ENCODE results near the gene PRR11. TPM values are rescaled to one million over a fixed set of nuclear protein-coding genes. Genes with fewer than 3 reads are reported as not detected.
A peak's percentile ranks its signal among the peaks of the same experiment; 100 is the strongest.

Gene PRR11
- total and polyA plus RNA-seq, 9 donors: 4.2 to 20.5 (median 14.2) TPM

DNA sequence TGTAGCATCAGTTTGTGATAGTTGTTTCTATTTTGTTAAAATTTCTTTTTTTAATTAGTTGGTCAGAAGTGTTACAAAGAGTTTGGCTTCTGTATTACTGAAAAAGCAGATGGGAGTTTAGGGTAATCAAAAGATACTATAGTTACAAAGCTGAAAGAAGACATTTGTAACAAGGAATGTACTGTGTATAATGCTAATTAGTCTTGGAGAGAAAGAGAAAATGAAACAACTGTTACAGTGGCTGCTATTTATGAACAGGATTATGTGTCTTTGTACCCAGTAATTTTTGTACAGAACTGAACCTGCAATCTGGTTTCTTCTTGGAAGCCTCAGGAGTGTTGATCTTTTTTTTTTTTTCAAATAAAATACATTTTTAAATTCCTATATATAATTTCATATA is 79.1 kb downstream of the PRR11 start:
- H3K4me3 ChIP-seq (ENCODE audit: low read length): no peak overlapping the region
- no peak overlapping the region for H3K27ac ChIP-seq (ENCODE audit: low read length)
- no peaks in the 10 kb centered on the region for H3K36me3 ChIP-seq (ENCODE audit: control insufficient read depth, insufficient read depth, low read length)
- no peaks in the 10 kb centered on the region for H3K9me3 ChIP-seq (replicated peaks; ENCODE audit: control insufficient read depth, low read depth, low read length)
- no peaks in the 10 kb centered on the region for H3K27me3 ChIP-seq (ENCODE audit: control insufficient read depth, insufficient read depth, low read length)
- no peaks in the 10 kb centered on the region for H3K4me1 ChIP-seq (ENCODE audit: control insufficient read depth, insufficient read depth, low read length)
- peak; percentile 18 for DNase-seq

GRCh38 chr17:59238906-59239305 is 83.4 kb downstream of the PRR11 start:
- no peaks in the 10 kb centered on the region for H3K4me1 ChIP-seq (ENCODE audit: control insufficient read depth, insufficient read depth, low read length)
- no peak overlapping the region for H3K4me3 ChIP-seq (ENCODE audit: low read length)
- no peaks in the 10 kb centered on the region for H3K9me3 ChIP-seq (replicated peaks; ENCODE audit: control insufficient read depth, low read depth, low read length)
- DNase-seq: no peak
- H3K27ac ChIP-seq (ENCODE audit: low read length): no peak overlapping the region
- no CpG with 5 or more reads among the region's 2 CpGs for WGBS (ENCODE audit: insufficient coverage)
- H3K27me3 ChIP-seq (ENCODE audit: control insufficient read depth, insufficient read depth, low read length): no peaks in the 10 kb centered on the region
- no peaks in the 10 kb centered on the region for H3K36me3 ChIP-seq (ENCODE audit: control insufficient read depth, insufficient read depth, low read length)

DNA sequence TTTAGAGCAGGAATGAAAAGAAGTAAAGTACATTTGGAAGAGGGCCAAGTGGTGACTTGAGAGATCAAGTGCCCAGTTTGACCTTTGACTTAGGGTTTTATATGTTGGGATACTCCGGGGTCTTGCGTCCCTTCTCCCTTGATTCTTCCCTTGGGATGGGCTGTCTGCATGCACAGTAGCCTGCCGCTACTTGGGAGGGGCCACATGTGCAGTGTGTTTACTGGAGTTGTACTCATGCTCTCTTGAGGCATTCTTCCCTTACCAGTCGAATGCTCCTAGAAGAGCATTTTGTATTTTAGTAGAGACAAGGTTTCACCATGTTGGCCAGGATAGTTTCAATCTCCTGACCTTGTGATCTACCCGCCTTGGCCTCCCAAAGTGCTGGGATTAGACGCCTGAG is 88.5 kb downstream of the PRR11 start:
- no peaks in the 10 kb centered on the region for H3K36me3 ChIP-seq (ENCODE audit: control insufficient read depth, insufficient read depth, low read length)
- no peak overlapping the region for H3K4me3 ChIP-seq (ENCODE audit: low read length)
- H3K27ac ChIP-seq (ENCODE audit: low read length): no peak overlapping the region
- H3K27me3 ChIP-seq (ENCODE audit: control insufficient read depth, insufficient read depth, low read length): no peaks in the 10 kb centered on the region
- no peak for DNase-seq
- no peaks in the 10 kb centered on the region for H3K4me1 ChIP-seq (ENCODE audit: control insufficient read depth, insufficient read depth, low read length)
- 90% methylated on average over 2 of the region's 6 CpGs for WGBS (ENCODE audit: insufficient coverage)
- H3K9me3 ChIP-seq (replicated peaks; ENCODE audit: control insufficient read depth, low read depth, low read length): no peaks in the 10 kb centered on the region

Other genes with a start within 250 kb of the PRR11 start
- 15.8 TPM for gene TRIM37, start 48.9 kb upstream of the PRR11 start, total RNA-seq
- gene TRIM37, start 48.9 kb upstream of the PRR11 start, polyA plus RNA-seq (ENCODE audit: insufficient read depth in 1 of 8, insufficient read length in 8 of 8, low replicate concordance in 1 of 8): 10 to 100 TPM; 11.1 to 16.0 (median 14.7) TPM
- gene SKA2, start 560 bp upstream of the PRR11 start, total RNA-seq: 41.5 TPM
- 10 to 100 TPM; 36.7 to 49.7 (median 40.0) TPM for gene SKA2, start 560 bp upstream of the PRR11 start, polyA plus RNA-seq (ENCODE audit: insufficient read depth in 1 of 8, insufficient read length in 8 of 8, low replicate concordance in 1 of 8)
- gene SMG8, start 54.3 kb downstream of the PRR11 start, total RNA-seq: 14.4 TPM
- 10 to 100 TPM; 10.9 to 17.4 (median 14.0) TPM for gene SMG8, start 54.3 kb downstream of the PRR11 start, polyA plus RNA-seq (ENCODE audit: insufficient read depth in 1 of 8, insufficient read length in 8 of 8, low replicate concordance in 1 of 8)
- gene GDPD1, start 64.8 kb downstream of the PRR11 start, total RNA-seq: 1.6 TPM
- 1 to 10 TPM in 7 of 8 donors, under 1 TPM in 1; 0.96 to 3.8 (median 1.9) TPM for gene GDPD1, start 64.8 kb downstream of the PRR11 start, polyA plus RNA-seq (ENCODE audit: insufficient read depth in 1 of 8, insufficient read length in 8 of 8, low replicate concordance in 1 of 8)
- 12.8 TPM for gene YPEL2, start 175.9 kb downstream of the PRR11 start, total RNA-seq
- gene YPEL2, start 175.9 kb downstream of the PRR11 start, polyA plus RNA-seq (ENCODE audit: insufficient read depth in 1 of 8, insufficient read length in 8 of 8, low replicate concordance in 1 of 8): 10 to 100 TPM; 11.3 to 15.6 (median 12.8) TPM

Data from muscle of leg (tissue), 11 donors.